Epithelial cell of proximal tubule (primary cell): ENCODE measurements around the gene DIS3L2. TPM values are rescaled to one million over a fixed set of nuclear protein-coding genes. Genes with fewer than 3 reads are reported as not detected.

ENCODE experiments used
- DNase-seq: peaks from one replicate; pipeline ENCODE4 v3.0.0-alpha.2; 2011; ENCODE audit warnings: low read depth
- H3K4me3 ChIP-seq: 2 replicates; pipeline ENCODE4 v1.5.1; 2011; ENCODE audit warnings: low read depth, mild to moderate bottlenecking, low read length
- total RNA-seq: library from RNA; depleted of rRNA; stranded (reverse); fragments of >200 nt; gene quantifications from 2 replicates; pipeline ENCODE4 v1.2.3, GENCODE V29; 2015
- TF ChIP-seq, protein P1 (sequence below): conservative IDR thresholded peaks from 2 replicates; pipeline ENCODE4 v1.5.1; 2012; ENCODE audit warnings: low read depth, mild to moderate bottlenecking, low read length

Gene DIS3L2
- total RNA-seq, 1 donor from 2014 or later, result 31.6 TPM

DNA sequence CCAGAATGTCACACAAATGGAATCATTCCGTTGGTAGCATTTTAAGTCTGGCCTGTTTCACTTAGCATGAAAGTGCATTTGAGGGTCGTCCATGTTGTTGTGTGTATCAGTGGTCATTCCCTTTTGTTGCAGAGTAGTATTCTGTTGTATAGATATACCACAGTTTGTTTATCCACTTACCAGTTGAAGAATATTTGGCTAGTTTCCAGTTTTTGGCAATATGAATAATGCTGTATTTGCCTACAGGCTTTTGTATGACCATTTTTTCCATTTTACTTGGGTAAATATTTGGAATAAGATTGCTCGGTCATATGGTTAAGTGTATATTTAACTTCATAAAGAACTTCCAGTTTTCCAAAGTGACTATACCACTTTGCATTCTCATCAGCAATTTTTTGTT is 317.0 kb downstream of the DIS3L2 start:
- no peak overlapping the region for H3K4me3 ChIP-seq
- TF ChIP-seq, protein P1, sequence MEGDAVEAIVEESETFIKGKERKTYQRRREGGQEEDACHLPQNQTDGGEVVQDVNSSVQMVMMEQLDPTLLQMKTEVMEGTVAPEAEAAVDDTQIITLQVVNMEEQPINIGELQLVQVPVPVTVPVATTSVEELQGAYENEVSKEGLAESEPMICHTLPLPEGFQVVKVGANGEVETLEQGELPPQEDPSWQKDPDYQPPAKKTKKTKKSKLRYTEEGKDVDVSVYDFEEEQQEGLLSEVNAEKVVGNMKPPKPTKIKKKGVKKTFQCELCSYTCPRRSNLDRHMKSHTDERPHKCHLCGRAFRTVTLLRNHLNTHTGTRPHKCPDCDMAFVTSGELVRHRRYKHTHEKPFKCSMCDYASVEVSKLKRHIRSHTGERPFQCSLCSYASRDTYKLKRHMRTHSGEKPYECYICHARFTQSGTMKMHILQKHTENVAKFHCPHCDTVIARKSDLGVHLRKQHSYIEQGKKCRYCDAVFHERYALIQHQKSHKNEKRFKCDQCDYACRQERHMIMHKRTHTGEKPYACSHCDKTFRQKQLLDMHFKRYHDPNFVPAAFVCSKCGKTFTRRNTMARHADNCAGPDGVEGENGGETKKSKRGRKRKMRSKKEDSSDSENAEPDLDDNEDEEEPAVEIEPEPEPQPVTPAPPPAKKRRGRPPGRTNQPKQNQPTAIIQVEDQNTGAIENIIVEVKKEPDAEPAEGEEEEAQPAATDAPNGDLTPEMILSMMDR, result no peak
- DNase-seq, result no peak

DNA sequence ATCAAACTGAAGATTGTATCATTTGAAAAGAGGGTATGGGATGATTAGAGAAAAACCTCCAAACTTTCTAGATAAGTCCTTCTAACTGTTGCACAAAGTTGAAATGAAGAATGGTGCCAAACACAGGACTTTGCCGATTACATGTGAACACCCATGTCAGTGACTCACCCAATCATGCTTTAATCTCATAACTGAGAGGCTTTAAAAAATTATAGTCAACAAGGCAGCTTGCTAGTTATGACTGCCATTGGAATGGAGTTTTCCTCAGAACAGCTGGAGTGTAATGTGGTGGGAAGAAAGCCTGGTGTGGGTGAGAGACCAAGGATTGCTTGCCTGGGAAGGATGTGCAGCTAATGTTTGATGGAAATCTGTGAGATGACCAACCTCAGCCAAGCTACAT is 318.8 kb downstream of the DIS3L2 start:
- TF ChIP-seq, protein P1, result no peak
- no peak for DNase-seq
- H3K4me3 ChIP-seq, result no peak overlapping the region

DNA sequence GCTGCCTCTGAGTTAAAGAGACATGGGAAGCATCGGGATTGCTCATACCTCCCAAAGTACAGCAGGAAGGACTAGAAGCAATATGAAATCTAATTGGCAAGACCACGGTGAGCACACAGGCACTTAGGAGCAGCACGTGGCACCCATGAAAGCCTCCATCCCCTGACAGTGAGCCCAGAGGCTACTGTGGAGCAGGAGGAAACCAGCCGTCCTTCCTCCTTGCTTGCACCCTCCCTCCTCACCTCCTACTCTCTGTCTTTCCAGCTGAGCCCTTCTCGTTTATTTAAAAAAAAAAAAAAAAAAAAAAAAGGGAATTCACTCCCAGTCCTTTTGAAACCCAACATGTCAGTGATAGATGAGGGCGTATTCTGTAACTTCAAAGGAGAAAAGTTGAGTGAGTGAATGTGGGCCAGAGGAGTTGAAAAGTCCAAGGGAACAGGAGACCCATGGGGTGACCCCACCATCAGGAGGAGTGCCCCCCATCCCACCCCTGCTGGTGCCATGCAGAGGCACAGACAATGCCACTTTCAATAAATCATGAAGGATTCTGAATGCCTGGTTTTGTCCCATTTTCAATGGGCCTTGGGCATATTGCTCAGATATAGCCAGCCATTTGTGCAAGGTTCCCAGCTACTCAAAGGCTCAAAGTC is 320.5 kb downstream of the DIS3L2 start:
- no peak overlapping the region for H3K4me3 ChIP-seq
- TF ChIP-seq, protein P1, result no peak
- DNase-seq, result no peak

DNA sequence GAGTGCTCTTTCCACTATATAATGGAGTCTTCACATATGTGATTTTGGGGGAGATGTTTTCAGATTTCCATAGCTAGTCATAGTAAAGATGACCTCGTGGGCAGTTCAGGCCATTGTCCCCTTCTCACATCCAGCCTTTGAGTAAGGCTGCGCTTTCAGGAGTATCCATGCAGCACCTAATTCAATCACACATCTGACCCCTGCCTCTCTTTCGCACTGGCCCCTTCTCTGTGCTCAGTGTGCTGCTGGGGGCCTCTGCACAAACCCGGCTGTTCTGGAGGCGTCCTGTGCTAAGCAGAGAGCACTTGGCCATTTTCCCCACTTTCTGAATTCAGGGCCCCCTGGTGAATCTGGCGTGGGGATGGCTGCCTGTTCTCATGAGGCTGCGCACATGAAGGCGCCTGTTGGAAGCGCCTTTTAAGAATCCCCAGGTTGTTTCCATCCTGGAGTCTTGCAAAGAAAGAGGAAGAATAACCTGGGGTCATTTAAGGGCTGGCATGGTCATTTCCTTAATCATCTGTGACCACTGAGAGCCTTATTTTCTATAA is 321.1 kb downstream of the DIS3L2 start:
- TF ChIP-seq, protein P1, result no peak
- no peak overlapping the region for H3K4me3 ChIP-seq
- no peak for DNase-seq

DNA sequence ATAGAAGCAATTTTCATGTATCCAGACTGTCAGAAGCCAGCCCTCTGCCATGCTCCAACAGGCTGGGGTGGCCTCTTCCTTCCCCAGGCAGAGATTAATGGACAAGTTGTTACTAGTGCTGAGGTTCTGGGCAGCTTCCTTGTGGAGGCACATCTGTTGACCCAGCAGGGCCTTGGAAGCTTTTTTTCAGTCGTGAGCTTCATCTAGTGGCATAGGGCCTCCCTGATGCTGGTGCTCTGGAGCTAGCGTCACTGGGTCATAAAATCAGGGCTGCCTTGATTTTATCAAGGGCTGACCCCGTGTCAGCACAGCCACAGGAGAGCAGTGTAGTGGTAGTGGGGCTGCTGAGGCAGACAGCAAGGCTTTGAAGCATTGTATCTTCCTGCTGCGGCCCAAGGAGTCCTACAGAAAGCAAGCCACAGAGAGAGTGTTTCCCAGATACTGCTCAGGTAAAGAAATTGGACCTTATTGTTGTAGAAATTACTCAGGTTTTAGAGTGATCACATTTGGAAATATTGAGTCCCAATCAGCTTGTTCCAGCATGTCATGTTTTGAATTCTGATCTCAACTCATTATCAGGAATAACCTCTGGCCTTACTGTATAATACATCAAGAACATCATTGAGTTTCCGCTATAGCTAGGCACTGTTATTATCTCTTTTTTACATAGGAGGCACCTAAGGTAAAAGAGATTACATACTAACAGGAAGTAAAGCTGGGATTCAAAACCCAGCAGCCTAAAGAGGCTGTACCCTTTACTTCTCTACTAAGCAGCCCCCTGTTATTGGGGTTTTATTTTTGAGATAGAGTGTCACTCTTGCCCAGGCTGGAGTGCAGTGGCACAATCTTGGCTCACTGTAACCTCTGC is 324.7 kb downstream of the DIS3L2 start:
- no peak for DNase-seq
- TF ChIP-seq, protein P1, result no peak

DNA sequence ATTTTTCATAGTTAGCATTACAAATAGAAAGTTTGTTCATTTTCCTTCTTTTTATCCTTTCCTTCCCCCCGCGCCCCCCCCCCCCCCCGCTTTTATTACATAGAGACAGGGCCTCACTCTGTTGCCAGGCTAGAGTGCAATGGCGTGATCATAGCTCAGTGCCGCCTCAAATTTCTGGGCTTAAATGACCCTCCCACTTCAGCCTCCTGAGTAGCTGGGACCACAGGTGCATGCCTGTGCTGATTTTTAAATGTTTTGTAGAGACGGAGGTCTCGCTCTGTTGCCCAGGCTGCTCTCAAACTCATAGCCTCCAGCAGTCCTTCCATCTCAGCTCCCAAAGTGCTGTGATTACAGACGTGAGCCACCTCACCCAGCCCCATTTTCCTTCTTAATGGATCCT is 325.8 kb downstream of the DIS3L2 start:
- TF ChIP-seq, protein P1, result no peak
- DNase-seq, result no peak
- H3K4me3 ChIP-seq, result no peak overlapping the region

More for the DNA sequence above, 324.7 kb downstream of the DIS3L2 start:
- no peak overlapping the region for H3K4me3 ChIP-seq
